Loucy (cell line): ENCODE results near the gene HNRNPCL1.

Source experiments
- H2AFZ ChIP-seq: fragments of 200-600 bp; sonication (generic); 2 replicates; pipeline ENCODE4 v1.6.0; 2016; ENCODE audit warnings: antibody characterized with exemption, mild to moderate bottlenecking, low read length, moderate library complexity
- H3F3A ChIP-seq: fragments of 200-600 bp; 2 replicates; pipeline ENCODE4 v1.6.0; 2016; ENCODE audit warnings: antibody characterized with exemption, low read depth, mild to moderate bottlenecking
- H3K27me3 ChIP-seq: fragments of 200-600 bp; sonication (generic); 2 replicates; pipeline ENCODE4 v1.6.1; 2014; ENCODE audit warnings: low read length, mild to moderate bottlenecking; ENCODE audit not compliant: insufficient read depth, poor library complexity, severe bottlenecking
- H3K36me3 ChIP-seq: fragments of 200-600 bp; sonication (generic); 2 replicates; pipeline ENCODE4 v1.6.1; 2016; ENCODE audit warnings: low read length; ENCODE audit not compliant: insufficient read depth
- H3K4me1 ChIP-seq: fragments of 200-600 bp; sonication (generic); 2 replicates; pipeline ENCODE4 v1.5.1; 2014; ENCODE audit warnings: low read length, mild to moderate bottlenecking; ENCODE audit not compliant: insufficient read depth, poor library complexity, severe bottlenecking
- H3K4me2 ChIP-seq: fragments of 200-600 bp; sonication (generic); 2 replicates; pipeline ENCODE4 v1.6.0; 2014; ENCODE audit warnings: antibody characterized with exemption, low read length, low read depth, mild to moderate bottlenecking; ENCODE audit not compliant: poor library complexity, severe bottlenecking
- H3K4me3 ChIP-seq: fragments of 200-600 bp; sonication (generic); 2 replicates; pipeline ENCODE4 v1.5.1; 2014; ENCODE audit warnings: low read length, mild to moderate bottlenecking, mixed read lengths; ENCODE audit not compliant: poor library complexity, severe bottlenecking
- H3K79me2 ChIP-seq: fragments of 200-600 bp; sonication (generic); 2 replicates; pipeline ENCODE4 v1.6.1; 2014; ENCODE audit warnings: low read length; ENCODE audit not compliant: insufficient read depth
- H3K9ac ChIP-seq: fragments of 200-600 bp; sonication (generic); 2 replicates; pipeline ENCODE4 v1.6.0; 2014; ENCODE audit warnings: mild to moderate bottlenecking, low read depth, low read length, moderate library complexity; ENCODE audit not compliant: poor library complexity, severe bottlenecking
- H3K9me2 ChIP-seq: fragments of 200-600 bp; sonication (generic); replicated peaks from 2 replicates; pipeline ENCODE4 v1.6.1; 2016; ENCODE audit warnings: low read depth, low read length, mixed read lengths
- H3K9me3 ChIP-seq: fragments of 200-600 bp; sonication (generic); 2 replicates; pipeline ENCODE4 v1.6.1; 2014; ENCODE audit warnings: mild to moderate bottlenecking, antibody characterized with exemption, low read length, low read depth; ENCODE audit not compliant: insufficient read depth
- H4K20me1 ChIP-seq: fragments of 200-600 bp; sonication (generic); 2 replicates; pipeline ENCODE4 v1.6.0; 2014; ENCODE audit warnings: antibody characterized with exemption, low read length, mild to moderate bottlenecking; ENCODE audit not compliant: insufficient read depth, poor library complexity, severe bottlenecking
- EZH2phosphoT487 ChIP-seq: fragments of 200-600 bp; IDR thresholded peaks from 2 replicates; pipeline ENCODE4 v1.6.1; 2018; ENCODE audit warnings: antibody characterized with exemption, mild to moderate bottlenecking, moderate library complexity, borderline replicate concordance
- TF ChIP-seq, protein P1 (sequence below): fragments of 200-600 bp; sonication (generic); conservative IDR thresholded peaks from 2 replicates; pipeline ENCODE4 v1.5.1; 2014; ENCODE audit warnings: mild to moderate bottlenecking, antibody characterized with exemption, low read length

HNRNPCL1 gene

DNA sequence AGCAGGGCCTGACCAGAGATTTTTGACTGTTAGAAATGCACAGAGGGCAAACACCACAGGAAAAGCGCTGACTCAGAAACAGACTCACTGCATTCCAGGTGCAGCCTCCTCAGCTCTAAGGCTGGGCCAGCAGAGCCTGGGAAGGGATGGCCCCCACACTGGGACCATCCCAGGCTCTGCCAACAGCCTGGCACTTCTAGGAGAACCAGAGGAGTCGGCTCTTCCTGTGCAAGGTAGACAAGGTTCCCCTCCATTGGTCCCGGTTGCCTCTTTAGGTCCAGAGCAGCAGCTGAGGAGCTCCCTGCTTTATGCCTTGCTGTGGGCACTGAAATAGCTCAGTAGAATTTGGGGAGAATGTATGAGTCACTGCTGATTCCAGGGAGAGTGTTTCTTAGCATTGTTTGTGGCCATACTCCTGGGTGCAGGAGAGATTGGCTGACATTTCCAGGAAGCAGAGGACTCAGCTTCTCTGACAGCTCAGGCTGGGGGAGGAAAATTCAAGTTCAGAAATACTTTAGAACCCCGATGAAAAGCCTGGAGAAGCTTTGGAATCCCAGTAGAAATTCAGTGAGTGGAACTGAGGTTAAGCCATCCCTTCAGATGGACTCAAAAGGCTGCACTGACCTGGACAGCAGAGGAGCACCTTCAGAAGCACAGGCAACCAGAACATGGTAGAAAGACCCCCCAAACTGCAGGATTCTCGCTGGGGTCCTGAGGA, 37.7 kb downstream of the HNRNPCL1 start:
- H2AFZ ChIP-seq: no peak overlapping the region
- H3K36me3 ChIP-seq: no peaks in the 10 kb centered on the region
- no peak overlapping the region for H3K9ac ChIP-seq
- TF ChIP-seq, protein P1, sequence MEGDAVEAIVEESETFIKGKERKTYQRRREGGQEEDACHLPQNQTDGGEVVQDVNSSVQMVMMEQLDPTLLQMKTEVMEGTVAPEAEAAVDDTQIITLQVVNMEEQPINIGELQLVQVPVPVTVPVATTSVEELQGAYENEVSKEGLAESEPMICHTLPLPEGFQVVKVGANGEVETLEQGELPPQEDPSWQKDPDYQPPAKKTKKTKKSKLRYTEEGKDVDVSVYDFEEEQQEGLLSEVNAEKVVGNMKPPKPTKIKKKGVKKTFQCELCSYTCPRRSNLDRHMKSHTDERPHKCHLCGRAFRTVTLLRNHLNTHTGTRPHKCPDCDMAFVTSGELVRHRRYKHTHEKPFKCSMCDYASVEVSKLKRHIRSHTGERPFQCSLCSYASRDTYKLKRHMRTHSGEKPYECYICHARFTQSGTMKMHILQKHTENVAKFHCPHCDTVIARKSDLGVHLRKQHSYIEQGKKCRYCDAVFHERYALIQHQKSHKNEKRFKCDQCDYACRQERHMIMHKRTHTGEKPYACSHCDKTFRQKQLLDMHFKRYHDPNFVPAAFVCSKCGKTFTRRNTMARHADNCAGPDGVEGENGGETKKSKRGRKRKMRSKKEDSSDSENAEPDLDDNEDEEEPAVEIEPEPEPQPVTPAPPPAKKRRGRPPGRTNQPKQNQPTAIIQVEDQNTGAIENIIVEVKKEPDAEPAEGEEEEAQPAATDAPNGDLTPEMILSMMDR: no peak
- no peak for TF ChIP-seq EZH2phosphoT487
- no peak overlapping the region for H3K4me2 ChIP-seq
- no peaks in the 10 kb centered on the region for H4K20me1 ChIP-seq
- H3K9me2 ChIP-seq: no peaks in the 10 kb centered on the region
- H3K4me3 ChIP-seq: no peak overlapping the region
- no peaks in the 10 kb centered on the region for H3K79me2 ChIP-seq
- H3K27me3 ChIP-seq: no peaks in the 10 kb centered on the region
- H3F3A ChIP-seq: no peaks in the 10 kb centered on the region
- no peaks in the 10 kb centered on the region for H3K9me3 ChIP-seq
- no peaks in the 10 kb centered on the region for H3K4me1 ChIP-seq

DNA sequence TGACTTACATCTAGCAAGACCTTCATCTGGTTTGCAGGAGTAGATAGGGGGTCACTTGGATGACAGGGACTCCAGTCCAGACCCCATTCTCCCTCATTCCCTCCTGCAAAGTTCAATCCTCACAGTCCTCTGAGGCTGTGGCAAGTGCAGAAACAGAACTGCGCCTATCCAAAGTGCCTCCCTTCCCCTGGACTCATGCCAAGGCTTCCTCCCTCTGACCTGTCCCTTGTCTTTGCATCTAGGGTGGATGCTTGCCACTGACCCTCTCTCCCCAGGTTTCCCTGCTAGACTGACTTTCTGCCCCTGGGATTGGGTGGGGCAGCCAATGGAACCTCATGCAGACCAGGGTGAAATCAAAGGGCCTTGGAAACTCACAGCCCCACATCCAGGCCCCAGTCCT, 38.6 kb downstream of the HNRNPCL1 start:
- Histone ChIP-seq H3K27me3 (no peaks in the 10 kb centered on the region), H2AFZ (no peak overlapping the region), H3K4me1 (no peaks in the 10 kb centered on the region), H3K9me3 (no peaks in the 10 kb centered on the region), H3K79me2 (no peaks in the 10 kb centered on the region), H3K9ac (no peak overlapping the region), H3K9me2 (no peaks in the 10 kb centered on the region), H3K4me3 (no peak overlapping the region), H3K4me2 (no peak overlapping the region), H3F3A (no peaks in the 10 kb centered on the region), H3K36me3 (no peaks in the 10 kb centered on the region), H4K20me1 (no peaks in the 10 kb centered on the region)
- TF ChIP-seq, protein P1: no peak
- TF ChIP-seq EZH2phosphoT487: no peak

DNA sequence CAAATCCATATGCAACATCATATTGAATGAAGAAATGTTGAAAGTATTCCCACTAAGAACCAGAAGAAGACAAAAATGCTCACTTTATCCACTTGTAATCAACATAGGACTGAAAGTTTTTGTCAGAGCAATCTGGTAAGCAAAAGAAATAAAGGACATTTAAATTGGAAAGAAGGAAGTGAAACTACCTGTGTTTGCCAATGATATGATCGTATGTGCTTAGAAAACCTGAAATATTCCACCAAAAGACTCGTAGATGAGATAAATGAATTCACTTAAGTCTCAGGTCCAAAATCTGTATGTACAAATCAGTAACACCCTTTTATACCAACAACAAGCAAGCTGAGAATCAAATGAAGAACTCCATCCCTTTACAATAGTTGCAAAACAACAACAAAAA, 48.8 kb downstream of the HNRNPCL1 start:
- H3K9me2 ChIP-seq: no peaks in the 10 kb centered on the region
- no peak for TF ChIP-seq EZH2phosphoT487
- TF ChIP-seq, protein P1: no peak
- H3K9me3 ChIP-seq: no peaks in the 10 kb centered on the region
- H3F3A ChIP-seq: no peaks in the 10 kb centered on the region
- no peaks in the 10 kb centered on the region for H4K20me1 ChIP-seq
- H3K4me1 ChIP-seq: no peaks in the 10 kb centered on the region
- no peak overlapping the region for H3K4me2 ChIP-seq
- H2AFZ ChIP-seq: no peak overlapping the region
- H3K36me3 ChIP-seq: no peaks in the 10 kb centered on the region
- H3K4me3 ChIP-seq: no peak overlapping the region
- H3K79me2 ChIP-seq: no peaks in the 10 kb centered on the region
- no peaks in the 10 kb centered on the region for H3K27me3 ChIP-seq
- no peak overlapping the region for H3K9ac ChIP-seq
